Gastroesophageal sphincter (tissue), 4 donors: ENCODE data around the gene ZSWIM1. TPM values are rescaled to one million over a fixed set of nuclear protein-coding genes. Genes with fewer than 3 reads are reported as not detected.

Experiments
- ATAC-seq: fragments of 150-250 bp; one replicate; pipeline ENCODE4 v1.9.1; 2016; ENCODE audit warnings: mild to moderate bottlenecking, moderate library complexity
- H3K27ac ChIP-seq, 4 donors: fragments of 200-600 bp; sonication (generic) in 3 of 4; 1 replicate in 3 of 4; 2 replicates in 1 of 4; pipeline ENCODE4 v1.5.1; 2016 to 2019
- H3K27me3 ChIP-seq: fragments of 200-600 bp; sonication (generic); one replicate; pipeline ENCODE4 v1.5.1; 2019
- H3K36me3 ChIP-seq, 2 donors: fragments of 200-600 bp; sonication (generic); one replicate each; pipeline ENCODE4 v1.5.1; 2019; ENCODE audit warnings: control low read depth in 1 of 2
- H3K4me1 ChIP-seq, 3 donors: fragments of 200-600 bp; sonication (generic); 1 replicate in 2 of 3; 2 replicates in 1 of 3; pipeline ENCODE4 v1.5.1; 2016 to 2019; ENCODE audit warnings: control low read depth in 2 of 3
- H3K4me3 ChIP-seq, 2 donors: fragments of 200-600 bp; sonication (generic); one replicate each; pipeline ENCODE4 v1.5.1; 2019; ENCODE audit warnings: mild to moderate bottlenecking in 1 of 2, moderate library complexity in 1 of 2
- H3K9me3 ChIP-seq, 3 donors: fragments of 200-600 bp; sonication (generic); one replicate each; pipeline ENCODE4 v1.5.1; 2017 to 2019; ENCODE audit warnings: control low read depth in 2 of 3
- CTCF ChIP-seq, 4 experiments: fragments of 200-600 bp in 2 of 4; fragments of 450-650 bp in 2 of 4; sonication (generic) in 1 of 4; IDR thresholded peaks; one replicate each; pipeline ENCODE4 v1.5.1; 2017 to 2019; ENCODE audit warnings: antibody characterized with exemption in 4 of 4, mild to moderate bottlenecking in 2 of 4, moderate library complexity in 2 of 4
- EP300 ChIP-seq: sonication (generic); formaldehyde crosslinking; IDR thresholded peaks from one replicate; pipeline ENCODE4 v1.6.1; 2017; ENCODE audit warnings: antibody characterized with exemption, mild to moderate bottlenecking
- POLR2A ChIP-seq, 2 donors: fragments of 450-650 bp; IDR thresholded peaks; one replicate each; pipeline ENCODE4 v1.6.1; 2017; ENCODE audit warnings: antibody characterized with exemption in 2 of 2, mild to moderate bottlenecking in 2 of 2, moderate library complexity in 1 of 2
- POLR2AphosphoS5 ChIP-seq: sonication (generic); formaldehyde crosslinking; IDR thresholded peaks from one replicate; pipeline ENCODE4 v1.6.1; 2017; ENCODE audit warnings: antibody characterized with exemption
- WGBS, 2 donors: methylation state at CpG; one replicate each; pipeline ENCODE4 v1.1.5; 2018; ENCODE audit warnings: low coverage in 1 of 2; 5-methylcytosine and 5-hydroxymethylcytosine counted together
- total RNA-seq, 4 donors: library from RNA; depleted of rRNA; stranded (reverse); fragments of >200 nt; gene quantifications; one replicate each; pipeline ENCODE4 v1.1.0, GENCODE V29; 2016

Gene ZSWIM1
- total RNA-seq, 4 donors from 2014 or later: 6.6 to 11.9 (median 9.1) TPM

- Histone ChIP-seq H3K27ac (no peak overlapping the region), H3K9me3 (no peaks in the 10 kb centered on the region), H3K27me3 (no peaks in the 10 kb centered on the region), H3K4me1 (peaks cover 3 to 25% (median 12%) of the 10 kb centered on the region in 3 donors), H3K36me3 (no peaks in the 10 kb centered on the region), H3K4me3 (no peak overlapping the region)
- ATAC-seq: no peak
- TF ChIP-seq POLR2A (IDR thresholded peaks at IDR 0.05): no peak
- no peak for TF ChIP-seq POLR2AphosphoS5
- no peak for TF ChIP-seq CTCF (IDR thresholded peaks at IDR 0.05)
- TF ChIP-seq EP300: no peak
- 37 to 55% methylated on average over 3 to 7 of the region's 7 CpGs for WGBS, 2 donors
These were observed 20.3 kb upstream of the ZSWIM1 start for GRCh38 chr20:45860560-45861220.

- H3K4me3 ChIP-seq: no peak overlapping the region
- TF ChIP-seq POLR2A (IDR thresholded peaks at IDR 0.05) (no peak), EP300 (no peak), CTCF (IDR thresholded peaks at IDR 0.05) (no peak), POLR2AphosphoS5 (no peak)
- 84 to 91% methylated on average over 5 to 7 of the region's 7 CpGs for WGBS, 2 donors
- H3K9me3 ChIP-seq: no peaks in the 10 kb centered on the region
- H3K27me3 ChIP-seq: no peaks in the 10 kb centered on the region
- ATAC-seq: no peak
- H3K27ac ChIP-seq: no peak overlapping the region
- no peaks in the 10 kb centered on the region for H3K36me3 ChIP-seq
- H3K4me1 ChIP-seq: peaks cover 0 to 17% (median 4%) of the 10 kb centered on the region in 3 donors
These were observed 19.6 kb upstream of the ZSWIM1 start for GRCh38 chr20:45861221-45862075.

GRCh38 chr20:45863543-45864470 is 17.2 kb upstream of the ZSWIM1 start:
- WGBS, 2 donors: 81 to 90% methylated on average over 6 to 7 of the region's 7 CpGs
- no peaks in the 10 kb centered on the region for H3K9me3 ChIP-seq
- no peak overlapping the region for H3K4me3 ChIP-seq
- no peak overlapping the region for H3K27ac ChIP-seq
- H3K4me1 ChIP-seq: peaks cover 0 to 15% (median 0%) of the 10 kb centered on the region in 3 donors
- no peak for TF ChIP-seq EP300
- TF ChIP-seq POLR2AphosphoS5: no peak
- no peak for TF ChIP-seq CTCF (IDR thresholded peaks at IDR 0.05)
- TF ChIP-seq POLR2A (IDR thresholded peaks at IDR 0.05): no peak
- no peaks in the 10 kb centered on the region for H3K36me3 ChIP-seq
- no peaks in the 10 kb centered on the region for H3K27me3 ChIP-seq
- ATAC-seq: no peak

- H3K27ac ChIP-seq: no peak overlapping the region
- WGBS, 2 donors: 96 to 100% methylated on average over 4 of the region's 5 CpGs
- no peaks in the 10 kb centered on the region for H3K27me3 ChIP-seq
- ATAC-seq: no peak
- no peaks in the 10 kb centered on the region for H3K36me3 ChIP-seq
- H3K4me3 ChIP-seq: no peak overlapping the region
- H3K4me1 ChIP-seq: peaks cover 0 to 15% (median 0%) of the 10 kb centered on the region in 3 donors
- no peaks in the 10 kb centered on the region for H3K9me3 ChIP-seq
- TF ChIP-seq EP300 (no peak), POLR2AphosphoS5 (no peak), CTCF (IDR thresholded peaks at IDR 0.05) (no peak), POLR2A (IDR thresholded peaks at IDR 0.05) (no peak)
These were observed 14.6 kb upstream of the ZSWIM1 start for GRCh38 chr20:45866454-45866853.
